Measurements from ENCODE around the gene ENO1. TPM values are rescaled to one million over a fixed set of nuclear protein-coding genes. Genes with fewer than 3 reads are reported as not detected.
A peak's percentile ranks its signal among the peaks of the same experiment; 100 is the strongest.

Gene ENO1
- total and polyA plus RNA-seq, 2 donors (not counting 3 experiments of a cell fraction or from before 2014, with no cell fraction given) = 1,111 to 1,593 TPM

DNA sequence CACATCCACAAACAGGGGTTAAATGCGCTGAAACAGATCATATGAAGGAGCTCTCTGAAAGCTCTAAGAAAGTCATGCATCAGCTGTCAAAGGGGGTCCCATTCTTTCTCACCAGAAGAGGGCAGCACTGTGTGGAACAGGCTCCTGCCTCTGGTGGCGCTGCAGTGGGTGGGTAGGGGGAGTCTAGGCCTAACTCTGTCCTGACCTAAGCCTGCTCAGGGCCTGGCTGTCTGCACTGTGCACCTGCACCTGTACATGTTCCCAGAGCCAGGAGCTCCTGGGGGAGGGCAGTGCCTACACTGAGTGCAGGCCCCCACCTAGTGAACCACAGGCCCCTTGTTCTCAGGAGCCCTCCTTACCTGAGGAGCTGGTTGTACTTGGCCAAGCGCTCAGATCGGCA, 16.0 kb downstream of the ENO1 start:
- intact Hi-C loops (cut with micrococcal nuclease) (loop anchor here (1.0 kb wide), 1 partner anchor 11 kb away; no protein-coding TSS in a partner anchor), dilution Hi-C loops (cut with MboI; ENCODE audit: extremely low pct_ligation_motif_present, low sequenced_read_pairs) (no loop called here)
- CTCF ChIA-PET = interaction anchor here (1.0 to 8.0 kb wide), 11 partner anchors 9 to 239 kb away, joined by 3 to 106 read pairs (median 7); partner anchors contain the start of gene ENO1
- no TSS peak for BruUV-seq (replicated peaks)
- H3K27ac ChIP-seq (ENCODE audit: insufficient read depth, low read depth, low read length) = no peak overlapping the region
- DNase-seq (ENCODE audit: low read depth, low spot score) (peak; percentile 38), FAIRE-seq (no peak)
- H4K20me1 ChIP-seq (replicated peaks; ENCODE audit: control insufficient read depth, extremely low read depth, insufficient read depth, low read length) = no peaks in the 10 kb centered on the region
- no peak overlapping the region for H3K9ac ChIP-seq (replicated peaks; ENCODE audit: extremely low read depth, insufficient read depth, low read length)
- no peaks in the 10 kb centered on the region for H3K9me3 ChIP-seq (replicated peaks; ENCODE audit: control insufficient read depth, insufficient read depth, low read length)
- H3K79me2 ChIP-seq (ENCODE audit: control insufficient read depth, insufficient read depth, low read length) = peaks cover 23% of the 10 kb centered on the region
- POLR2A ChIA-PET = interaction anchor here (0.5 to 1.4 kb wide), 4 partner anchors 11 to 154 kb away, joined by 3 to 7 read pairs (median 3); no protein-coding TSS in a partner anchor
- no peak for TF ChIP-seq POLR2AphosphoS5 (IDR thresholded peaks at IDR 0.05; ENCODE audit: insufficient read depth, low read depth, low read length)
- TF ChIP-seq, protein P1, sequence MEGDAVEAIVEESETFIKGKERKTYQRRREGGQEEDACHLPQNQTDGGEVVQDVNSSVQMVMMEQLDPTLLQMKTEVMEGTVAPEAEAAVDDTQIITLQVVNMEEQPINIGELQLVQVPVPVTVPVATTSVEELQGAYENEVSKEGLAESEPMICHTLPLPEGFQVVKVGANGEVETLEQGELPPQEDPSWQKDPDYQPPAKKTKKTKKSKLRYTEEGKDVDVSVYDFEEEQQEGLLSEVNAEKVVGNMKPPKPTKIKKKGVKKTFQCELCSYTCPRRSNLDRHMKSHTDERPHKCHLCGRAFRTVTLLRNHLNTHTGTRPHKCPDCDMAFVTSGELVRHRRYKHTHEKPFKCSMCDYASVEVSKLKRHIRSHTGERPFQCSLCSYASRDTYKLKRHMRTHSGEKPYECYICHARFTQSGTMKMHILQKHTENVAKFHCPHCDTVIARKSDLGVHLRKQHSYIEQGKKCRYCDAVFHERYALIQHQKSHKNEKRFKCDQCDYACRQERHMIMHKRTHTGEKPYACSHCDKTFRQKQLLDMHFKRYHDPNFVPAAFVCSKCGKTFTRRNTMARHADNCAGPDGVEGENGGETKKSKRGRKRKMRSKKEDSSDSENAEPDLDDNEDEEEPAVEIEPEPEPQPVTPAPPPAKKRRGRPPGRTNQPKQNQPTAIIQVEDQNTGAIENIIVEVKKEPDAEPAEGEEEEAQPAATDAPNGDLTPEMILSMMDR (IDR thresholded peaks at IDR 0.05; ENCODE audit: extremely low read depth in 1 of 2, insufficient read depth in 1 of 2, low read depth in 1 of 2, low read length in 2 of 2) = peak; percentile 69 to 83
- no peak overlapping the region for H2AFZ ChIP-seq (ENCODE audit: low read depth, low read length)
- peaks cover 41 to 59% of the 10 kb centered on the region in 2 experiments for H3K36me3 ChIP-seq (ENCODE audit: control insufficient read depth in 2 of 2, extremely low read depth in 1 of 2, insufficient read depth in 2 of 2, low read length in 2 of 2)
- H3K27me3 ChIP-seq (ENCODE audit: control insufficient read depth in 2 of 2, insufficient read depth in 2 of 2, low read length in 2 of 2) = no peaks in the 10 kb centered on the region
- H3K9me1 ChIP-seq (replicated peaks; ENCODE audit: control insufficient read depth, extremely low read depth, insufficient read depth, low read length) = no peaks in the 10 kb centered on the region
- H3K4me3 ChIP-seq (replicated peaks in 1 of 3; ENCODE audit: insufficient read depth in 1 of 3, low read depth in 1 of 3, low read length in 3 of 3) = no peak overlapping the region
- peaks cover 29% of the 10 kb centered on the region for H3K4me1 ChIP-seq (ENCODE audit: control insufficient read depth, extremely low read depth, insufficient read depth, low read length)
- no peak overlapping the region for H3K4me2 ChIP-seq (ENCODE audit: insufficient read depth, low read length)

DNA sequence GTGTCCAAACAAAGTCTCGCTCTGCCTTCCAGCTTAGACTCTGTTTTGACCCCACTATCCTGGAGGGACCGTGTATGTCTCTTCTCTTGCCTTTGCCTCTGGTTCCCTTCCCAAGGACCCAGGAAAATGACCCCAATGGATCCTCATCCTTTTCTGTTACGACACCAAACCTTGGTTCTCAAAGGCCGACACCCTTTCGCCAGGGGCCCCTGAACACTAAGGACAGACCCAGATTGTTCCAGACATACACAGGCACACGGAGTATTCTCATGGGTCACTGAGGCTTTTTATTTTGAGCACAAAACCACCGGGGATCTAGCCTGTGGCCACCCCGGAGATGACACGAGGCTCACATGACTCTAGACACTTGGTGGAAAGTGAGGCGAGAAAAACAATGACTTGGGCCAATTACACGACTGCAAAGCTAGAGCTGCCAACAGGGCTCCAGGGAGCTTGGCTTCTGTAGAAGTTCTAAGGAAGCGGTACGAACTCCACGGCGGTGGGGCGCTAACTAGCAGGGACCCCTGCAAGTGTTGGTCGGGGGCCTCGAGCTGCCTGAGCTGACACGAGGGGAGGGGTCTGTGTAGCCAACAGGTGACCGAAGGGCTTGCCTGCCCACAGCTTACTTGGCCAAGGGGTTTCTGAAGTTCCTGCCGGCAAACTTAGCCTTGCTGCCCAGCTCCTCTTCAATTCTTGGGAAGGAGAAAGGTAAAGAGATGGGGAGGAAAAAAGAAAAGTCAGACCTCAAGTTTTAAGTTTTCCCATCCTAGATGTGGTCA, 17.6 kb downstream of the ENO1 start:
- Histone ChIP-seq H3K79me2 (ENCODE audit: control insufficient read depth, insufficient read depth, low read length) (peaks cover 13% of the 10 kb centered on the region), H3K27me3 (ENCODE audit: control insufficient read depth in 2 of 2, insufficient read depth in 2 of 2, low read length in 2 of 2) (no peaks in the 10 kb centered on the region), H3K4me3 (replicated peaks in 1 of 3; ENCODE audit: insufficient read depth in 1 of 3, low read depth in 1 of 3, low read length in 3 of 3) (no peak overlapping the region), H3K4me2 (ENCODE audit: insufficient read depth, low read length) (no peak overlapping the region), H3K36me3 (ENCODE audit: control insufficient read depth in 2 of 2, extremely low read depth in 1 of 2, insufficient read depth in 2 of 2, low read length in 2 of 2) (peaks cover 32 to 51% of the 10 kb centered on the region in 2 experiments), H3K9me3 (replicated peaks; ENCODE audit: control insufficient read depth, insufficient read depth, low read length) (no peaks in the 10 kb centered on the region), H3K9ac (replicated peaks; ENCODE audit: extremely low read depth, insufficient read depth, low read length) (no peak overlapping the region), H3K4me1 (ENCODE audit: control insufficient read depth, extremely low read depth, insufficient read depth, low read length) (peaks cover 36% of the 10 kb centered on the region), H4K20me1 (replicated peaks; ENCODE audit: control insufficient read depth, extremely low read depth, insufficient read depth, low read length) (no peaks in the 10 kb centered on the region), H3K9me1 (replicated peaks; ENCODE audit: control insufficient read depth, extremely low read depth, insufficient read depth, low read length) (no peaks in the 10 kb centered on the region), H2AFZ (ENCODE audit: low read depth, low read length) (no peak overlapping the region), H3K27ac (ENCODE audit: insufficient read depth, low read depth, low read length) (no peak overlapping the region)
- TF ChIP-seq POLR2A (IDR thresholded peaks at IDR 0.05; ENCODE audit: low read depth, low read length) = no peak
- no peak for TF ChIP-seq EZH2 (IDR thresholded peaks at IDR 0.05; ENCODE audit: borderline replicate concordance, low read depth, low read length, severe bottlenecking)
- TF ChIP-seq, protein P2, sequence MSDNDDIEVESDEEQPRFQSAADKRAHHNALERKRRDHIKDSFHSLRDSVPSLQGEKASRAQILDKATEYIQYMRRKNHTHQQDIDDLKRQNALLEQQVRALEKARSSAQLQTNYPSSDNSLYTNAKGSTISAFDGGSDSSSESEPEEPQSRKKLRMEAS (IDR thresholded peaks at IDR 0.05; ENCODE audit: insufficient read depth, insufficient read length) = no peak
- TF ChIP-seq FOS (IDR thresholded peaks at IDR 0.05; ENCODE audit: borderline replicate concordance, insufficient read depth, low read length) = no peak
- no peak for TF ChIP-seq MYC (IDR thresholded peaks at IDR 0.05; ENCODE audit: low read depth, low read length)
- TF ChIP-seq JUN (IDR thresholded peaks at IDR 0.05; ENCODE audit: borderline replicate concordance, insufficient read depth, insufficient read length, low read depth) = no peak
- TF ChIP-seq, protein P1 (IDR thresholded peaks at IDR 0.05; ENCODE audit: extremely low read depth in 1 of 2, insufficient read depth in 1 of 2, low read depth in 1 of 2, low read length in 2 of 2) = no peak
- TSS peak; percentile 68 for BruUV-seq (replicated peaks)
- intact Hi-C loops (cut with micrococcal nuclease) = no loop called here
- FAIRE-seq (no peak), DNase-seq (ENCODE audit: low read depth, low spot score) (no peak)
- ChIA-PET CTCF (interaction anchor here (1.3 to 8.0 kb wide), 8 partner anchors 11 to 144 kb away, joined by 3 to 106 read pairs (median 32); partner anchors contain the start of gene ENO1), POLR2A (interaction anchor here (0.6 to 1.5 kb wide), 3 partner anchors 12 to 155 kb away, joined by 3 to 10 read pairs (median 5); no protein-coding TSS in a partner anchor)
- dilution Hi-C loops (cut with MboI; ENCODE audit: extremely low pct_ligation_motif_present, low sequenced_read_pairs) = no loop called here

Measured in endothelial cell of umbilical vein (primary cell).